GM19035 (cell line): ENCODE measurements around the gene HEYL.

Source experiments
- ATAC-seq: cut with Tn5 transposase; IDR thresholded peaks from one replicate; pipeline ENCODE4 v1.9.1; 2021; ENCODE audit not compliant: unreplicated experiment

Gene HEYL

GRCh38 chr1:39668111-39668510, 28.7 kb upstream of the HEYL start:
- no peak for ATAC-seq

- ATAC-seq = peak; percentile 89
Measured at GRCh38 chr1:39666772-39667171, 27.3 kb upstream of the HEYL start.

GRCh38 chr1:39663559-39663958, 24.1 kb upstream of the HEYL start:
- ATAC-seq = no peak

- ATAC-seq = no peak
Measured at GRCh38 chr1:39662861-39663260, 23.4 kb upstream of the HEYL start.

GRCh38 chr1:39659538-39659937, 20.1 kb upstream of the HEYL start:
- ATAC-seq = no peak

- no peak for ATAC-seq
Measured at GRCh38 chr1:39659110-39659509, 19.7 kb upstream of the HEYL start.

GRCh38 chr1:39657923-39658485, 18.6 kb upstream of the HEYL start:
- no peak for ATAC-seq

GRCh38 chr1:39657402-39657801, 18.0 kb upstream of the HEYL start:
- no peak for ATAC-seq

- ATAC-seq = no peak
Measured at GRCh38 chr1:39656391-39656790, 16.9 kb upstream of the HEYL start.

- no peak for ATAC-seq
Measured at GRCh38 chr1:39655578-39656268, 16.3 kb upstream of the HEYL start.

GRCh38 chr1:39654291-39654690, 14.8 kb upstream of the HEYL start:
- ATAC-seq = no peak

- ATAC-seq = no peak
Measured at GRCh38 chr1:39653546-39654031, 14.1 kb upstream of the HEYL start.

- ATAC-seq = no peak
Measured at GRCh38 chr1:39652554-39652953, 13.1 kb upstream of the HEYL start.

GRCh38 chr1:39652105-39652504, 12.7 kb upstream of the HEYL start:
- ATAC-seq = no peak

GRCh38 chr1:39650431-39650830, 11.0 kb upstream of the HEYL start:
- ATAC-seq = no peak

GRCh38 chr1:39649636-39650185, 10.3 kb upstream of the HEYL start:
- no peak for ATAC-seq

- ATAC-seq = no peak
Measured at GRCh38 chr1:39648496-39648895, 9.1 kb upstream of the HEYL start.

GRCh38 chr1:39647247-39647646, 7.8 kb upstream of the HEYL start:
- ATAC-seq = no peak

- ATAC-seq = no peak
Measured at GRCh38 chr1:39646232-39647081, 7.0 kb upstream of the HEYL start.

GRCh38 chr1:39645411-39646043, 6.1 kb upstream of the HEYL start:
- no peak for ATAC-seq

- ATAC-seq = no peak
Measured at GRCh38 chr1:39643705-39644104, 4.3 kb upstream of the HEYL start.
